GM12875 (cell line): ENCODE data around the gene ANKRD42.

Source experiments
- H3K4me3 ChIP-seq: one replicate; pipeline ENCODE4 v1.5.1; 2011; ENCODE audit warnings: low read depth, low read length, control low read depth
- TF ChIP-seq, protein P1 (sequence below): IDR thresholded peaks from 2 replicates; pipeline ENCODE4 v1.5.1; 2011; ENCODE audit warnings: low read depth, mild to moderate bottlenecking, control low read depth, inconsistent platforms, low read length, moderate library complexity, borderline replicate concordance; ENCODE audit not compliant: insufficient read depth

The ANKRD42 gene

DNA sequence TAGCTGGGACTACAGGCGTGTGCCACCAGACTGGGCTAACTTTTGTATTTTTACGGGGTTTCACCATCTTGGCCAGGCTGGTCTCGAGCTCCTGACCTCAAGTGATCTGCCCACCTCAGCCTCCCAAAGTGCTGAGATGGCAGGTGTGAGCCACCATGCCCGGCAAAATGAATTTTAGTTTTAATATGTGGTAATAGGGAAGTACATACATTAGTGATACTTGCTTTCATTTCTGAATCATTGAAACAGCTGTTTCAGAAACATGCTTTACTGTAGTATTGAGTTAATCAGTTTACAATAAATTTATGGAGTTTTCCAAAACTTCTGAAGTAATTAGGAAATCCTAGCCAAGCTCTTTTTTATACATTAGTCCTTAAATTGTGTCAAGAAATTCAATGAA, 21.0 kb upstream of the ANKRD42 start:
- TF ChIP-seq, protein P1, sequence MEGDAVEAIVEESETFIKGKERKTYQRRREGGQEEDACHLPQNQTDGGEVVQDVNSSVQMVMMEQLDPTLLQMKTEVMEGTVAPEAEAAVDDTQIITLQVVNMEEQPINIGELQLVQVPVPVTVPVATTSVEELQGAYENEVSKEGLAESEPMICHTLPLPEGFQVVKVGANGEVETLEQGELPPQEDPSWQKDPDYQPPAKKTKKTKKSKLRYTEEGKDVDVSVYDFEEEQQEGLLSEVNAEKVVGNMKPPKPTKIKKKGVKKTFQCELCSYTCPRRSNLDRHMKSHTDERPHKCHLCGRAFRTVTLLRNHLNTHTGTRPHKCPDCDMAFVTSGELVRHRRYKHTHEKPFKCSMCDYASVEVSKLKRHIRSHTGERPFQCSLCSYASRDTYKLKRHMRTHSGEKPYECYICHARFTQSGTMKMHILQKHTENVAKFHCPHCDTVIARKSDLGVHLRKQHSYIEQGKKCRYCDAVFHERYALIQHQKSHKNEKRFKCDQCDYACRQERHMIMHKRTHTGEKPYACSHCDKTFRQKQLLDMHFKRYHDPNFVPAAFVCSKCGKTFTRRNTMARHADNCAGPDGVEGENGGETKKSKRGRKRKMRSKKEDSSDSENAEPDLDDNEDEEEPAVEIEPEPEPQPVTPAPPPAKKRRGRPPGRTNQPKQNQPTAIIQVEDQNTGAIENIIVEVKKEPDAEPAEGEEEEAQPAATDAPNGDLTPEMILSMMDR = no peak
- no peak overlapping the region for H3K4me3 ChIP-seq

DNA sequence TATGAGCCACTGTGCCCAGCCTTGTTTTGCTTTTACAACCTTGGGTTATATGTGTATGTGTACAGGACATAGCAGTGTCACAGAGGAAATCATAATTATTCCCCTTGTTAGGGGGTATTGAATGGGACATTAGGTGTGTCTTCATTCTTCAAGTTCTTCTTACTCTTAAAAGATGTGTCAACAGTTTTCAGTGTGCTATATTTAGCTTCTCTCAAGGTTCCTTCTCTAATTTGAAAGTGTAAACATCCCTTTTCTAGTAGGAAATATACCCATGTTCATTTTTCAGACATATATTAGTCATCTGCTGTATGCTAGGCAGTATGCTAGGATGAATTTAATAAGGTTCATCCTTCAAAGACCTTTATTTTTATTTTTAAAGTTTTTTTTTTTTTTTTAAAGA, 19.5 kb upstream of the ANKRD42 start:
- TF ChIP-seq, protein P1 = no peak
- H3K4me3 ChIP-seq = no peak overlapping the region

DNA sequence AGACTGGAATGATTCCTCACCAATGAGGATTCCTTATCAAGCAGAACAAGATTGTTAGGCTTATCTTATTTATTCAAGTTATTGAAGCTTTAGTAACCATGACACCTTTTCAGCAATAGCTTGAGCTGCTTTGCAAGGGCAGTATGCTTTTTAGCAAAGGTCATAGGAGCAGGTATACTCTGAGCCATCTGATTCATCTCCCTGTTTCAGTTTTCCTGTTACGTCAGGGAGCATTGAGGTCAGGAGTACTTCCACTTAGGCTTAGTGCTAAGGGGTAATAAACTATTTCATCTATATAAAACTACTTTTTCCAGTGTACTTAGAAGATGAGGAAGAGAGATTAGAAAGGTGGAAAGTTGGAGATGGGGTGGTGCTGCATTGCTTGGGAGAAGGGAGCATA, 17.7 kb upstream of the ANKRD42 start:
- no peak overlapping the region for H3K4me3 ChIP-seq
- TF ChIP-seq, protein P1 = no peak

DNA sequence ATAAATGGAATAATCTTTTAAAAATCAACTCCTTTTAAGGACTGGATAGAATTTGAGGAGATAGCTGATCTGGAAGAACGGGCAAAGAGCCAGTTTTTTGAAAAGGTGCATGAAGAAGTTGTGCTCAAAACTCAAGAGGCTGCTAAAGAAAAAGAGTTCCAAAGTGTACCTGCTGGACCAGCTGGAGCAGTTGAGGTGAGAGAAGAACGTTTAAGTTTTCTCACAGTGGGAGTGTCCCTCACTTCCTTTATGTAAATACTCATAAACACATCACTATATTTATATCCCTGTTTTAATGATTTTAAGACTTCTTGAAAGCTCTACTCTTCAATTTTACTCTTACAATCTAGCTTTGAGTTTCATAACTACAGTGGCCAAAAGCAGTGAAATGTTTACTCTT, 11.7 kb upstream of the ANKRD42 start:
- TF ChIP-seq, protein P1 = no peak
- H3K4me3 ChIP-seq = no peak overlapping the region

DNA sequence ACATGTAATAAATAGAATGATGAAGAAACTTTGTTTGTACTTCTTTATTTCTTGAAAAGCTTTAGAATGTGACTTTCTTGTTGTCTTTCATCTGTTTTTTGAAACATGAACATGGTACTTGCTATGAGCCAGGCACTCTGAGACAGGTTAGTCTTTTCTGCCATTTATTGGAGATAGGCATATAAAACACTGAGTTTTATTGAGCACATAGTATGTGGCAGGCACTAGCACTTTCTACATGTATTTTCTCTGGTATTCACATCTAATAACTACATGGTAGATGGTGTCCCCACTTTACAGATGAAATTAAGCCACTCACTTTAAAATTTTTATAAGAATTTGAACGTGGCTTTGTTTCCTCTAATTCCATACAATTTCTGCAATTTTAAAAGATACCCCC, 7.7 kb upstream of the ANKRD42 start:
- H3K4me3 ChIP-seq = no peak overlapping the region
- TF ChIP-seq, protein P1 = no peak

DNA sequence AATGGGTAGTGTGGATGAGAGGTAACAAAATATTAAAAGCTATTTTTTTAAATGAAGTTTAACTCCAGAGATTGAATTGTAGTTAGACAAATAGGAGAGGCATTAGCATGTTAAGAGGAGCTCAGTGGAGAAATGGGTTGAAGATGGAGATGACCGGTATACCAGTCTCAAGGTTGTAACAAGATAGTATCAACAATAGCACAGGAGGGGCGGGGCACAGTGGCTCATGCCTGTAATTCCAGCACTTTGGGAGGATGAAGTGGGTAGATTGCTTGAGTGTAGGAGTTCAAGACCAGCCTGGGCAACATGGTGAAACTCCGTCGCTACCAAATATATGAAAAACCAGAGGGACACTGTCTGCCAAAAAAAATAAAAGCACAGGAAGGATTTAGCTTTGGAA, 6.0 kb upstream of the ANKRD42 start:
- no peak overlapping the region for H3K4me3 ChIP-seq
- TF ChIP-seq, protein P1 = no peak

GRCh38 chr11:83191491-83191890, 2.0 kb upstream of the ANKRD42 start:
- no peak overlapping the region for H3K4me3 ChIP-seq
- TF ChIP-seq, protein P1 = no peak
